CD14-positive monocyte (primary cell): ENCODE data around the gene TRIM67. TPM values are rescaled to one million over a fixed set of nuclear protein-coding genes. Genes with fewer than 3 reads are reported as not detected.

ENCODE experiments used
- DNase-seq, 3 donors: peaks; one replicate each; pipeline ENCODE4 v3.0.0-alpha.2; 2011 to 2022
- H2AFZ ChIP-seq: 2 replicates; pipeline ENCODE4 v1.6.0; 2012; ENCODE audit warnings: mild to moderate bottlenecking, low read depth, low read length, inconsistent platforms; ENCODE audit not compliant: insufficient read depth, poor library complexity, severe bottlenecking
- H3K27ac ChIP-seq, 2 donors: 1 replicate in 1 of 2; 2 replicates in 1 of 2; pipeline ENCODE4 v1.5.1; 2012 to 2013; ENCODE audit warnings: low read length in 2 of 2, control low read depth in 1 of 2, inconsistent platforms in 1 of 2, low read depth in 1 of 2, mild to moderate bottlenecking in 1 of 2
- H3K27me3 ChIP-seq, 2 donors: one replicate each; pipeline versions ENCODE4 v1.6.0 to v1.6.1; 2011 to 2013; ENCODE audit warnings: low read length in 2 of 2; ENCODE audit not compliant: control insufficient read depth in 2 of 2, insufficient read depth in 2 of 2
- H3K36me3 ChIP-seq, 2 donors: replicated peaks in 1 of 2; 1 replicate in 1 of 2; 2 replicates in 1 of 2; pipeline versions ENCODE4 v1.5.1 to v1.6.1; 2012 to 2013; ENCODE audit warnings: low read length in 2 of 2, control low read depth in 1 of 2, inconsistent platforms in 1 of 2, mild to moderate bottlenecking in 1 of 2; ENCODE audit not compliant: insufficient read depth in 2 of 2, control insufficient read depth in 1 of 2
- H3K4me1 ChIP-seq, 2 donors: 1 replicate in 1 of 2; 2 replicates in 1 of 2; pipeline versions ENCODE4 v1.5.1 to v1.6.1; 2012 to 2013; ENCODE audit warnings: low read length in 2 of 2, control low read depth in 1 of 2, inconsistent platforms in 1 of 2, mild to moderate bottlenecking in 1 of 2, moderate library complexity in 1 of 2; ENCODE audit not compliant: insufficient read depth in 2 of 2, control insufficient read depth in 1 of 2
- H3K4me2 ChIP-seq: replicated peaks from 2 replicates; pipeline ENCODE3; 2012; ENCODE audit warnings: low read length, moderate library complexity, mild to moderate bottlenecking; ENCODE audit not compliant: poor library complexity, severe bottlenecking; ENCODE audit errors: extremely low read depth
- H3K4me3 ChIP-seq, 3 experiments: fragments of 200-600 bp in 1 of 3; sonication (generic) in 1 of 3; replicated peaks in 1 of 3; 1 replicate in 2 of 3; 2 replicates in 1 of 3; pipeline ENCODE4 v1.5.1; 2011 to 2013; ENCODE audit warnings: low read length in 3 of 3, mild to moderate bottlenecking in 3 of 3, control low read depth in 2 of 3, low read depth in 2 of 3, inconsistent platforms in 1 of 3, moderate library complexity in 1 of 3
- H3K79me2 ChIP-seq: 2 replicates; pipeline ENCODE4 v1.6.0; 2012; ENCODE audit warnings: mild to moderate bottlenecking, control low read depth, inconsistent platforms, low read length, moderate library complexity; ENCODE audit not compliant: insufficient read depth
- H3K9ac ChIP-seq: 2 replicates; pipeline ENCODE4 v1.6.0; 2017; ENCODE audit warnings: low read length, mild to moderate bottlenecking; ENCODE audit not compliant: insufficient read depth, poor library complexity, severe bottlenecking
- H3K9me3 ChIP-seq, 2 donors: replicated peaks in 1 of 2; 1 replicate in 1 of 2; 2 replicates in 1 of 2; pipeline versions ENCODE4 v1.5.1 to v1.6.1; 2012 to 2013; ENCODE audit warnings: low read length in 2 of 2, control low read depth in 1 of 2; ENCODE audit not compliant: control insufficient read depth in 1 of 2, insufficient read depth in 1 of 2
- H4K20me1 ChIP-seq: 2 replicates; pipeline ENCODE4 v1.6.0; 2012; ENCODE audit warnings: mild to moderate bottlenecking, low read length, control low read depth, moderate library complexity; ENCODE audit not compliant: insufficient read depth
- H3K27ac Mint-ChIP-seq, 7 donors: one replicate each; pipeline ENCODE4 v1.8.0; 2020; ENCODE audit warnings: mild to moderate bottlenecking in 7 of 7, mixed read lengths in 7 of 7, moderate library complexity in 6 of 7, inconsistent platforms in 2 of 7
- H3K27me3 Mint-ChIP-seq, 3 donors: one replicate each; pipeline ENCODE4 v1.8.0; 2021 to 2022; ENCODE audit warnings: low read depth in 3 of 3, mild to moderate bottlenecking in 3 of 3, mixed read lengths in 3 of 3, moderate library complexity in 3 of 3, inconsistent platforms in 1 of 3
- H3K36me3 Mint-ChIP-seq, 2 donors: one replicate each; pipeline ENCODE4 v1.8.0; 2020; ENCODE audit warnings: mixed read lengths in 2 of 2, inconsistent platforms in 1 of 2, mild to moderate bottlenecking in 1 of 2
- H3K4me1 Mint-ChIP-seq: one replicate; pipeline ENCODE4 v1.8.0; 2020; ENCODE audit warnings: mild to moderate bottlenecking, mixed read lengths
- H3K4me3 Mint-ChIP-seq, 2 donors: one replicate each; pipeline ENCODE4 v1.8.0; 2020; ENCODE audit warnings: mild to moderate bottlenecking in 2 of 2, mixed read lengths in 2 of 2, moderate library complexity in 1 of 2
- H3K9me3 Mint-ChIP-seq, 7 donors: one replicate each; pipeline ENCODE4 v1.8.0; 2020 to 2022; ENCODE audit warnings: mixed read lengths in 7 of 7, mild to moderate bottlenecking in 6 of 7, moderate library complexity in 6 of 7, inconsistent platforms in 2 of 7
- WGBS: methylation state at CpG from one replicate; pipeline ENCODE4 v1.1.5; 2013; ENCODE audit warnings: missing lambda C conversion rate; ENCODE audit not compliant: insufficient coverage; 5-methylcytosine and 5-hydroxymethylcytosine counted together
- intact Hi-C, 2 donors: fragments of 100-400 bp; cut with micrococcal nuclease; formaldehyde crosslinking; loops; one replicate each; pipeline versions ENCODE4 v1.15.0 to v1.15.1; 2023
- polyA plus RNA-seq, 3 donors: library from polyadenylated mRNA; depleted of rRNA in 1 of 3; unstranded in 2 of 3; stranded (reverse) in 1 of 3; fragments of 300-500 nt in 2 of 3; fragments of >200 nt in 1 of 3; fragmentation: Illumina TruSeq in 2 of 3; gene quantifications; 1 replicate in 2 of 3; 2 replicates in 1 of 3; pipeline ENCODE4 v1.2.3, GENCODE V29; 2012 to 2021
- TF ChIP-seq, protein P1 (sequence below): fragments of 200-600 bp; IDR thresholded peaks from one replicate; pipeline ENCODE4 v1.8.0; 2022; ENCODE audit warnings: antibody characterized with exemption, mild to moderate bottlenecking

Gene TRIM67
- polyA plus RNA-seq, 3 donors = not detected

GRCh38 chr1:231134624-231135023 is 27.2 kb upstream of the TRIM67 start:
- Histone ChIP-seq H3K4me2 (no peak overlapping the region), H2AFZ (no peak overlapping the region), H3K27ac (no peak overlapping the region), H3K4me1 (no peaks in the 10 kb centered on the region), H3K9ac (no peak overlapping the region), H3K9me3 (peaks cover 0 to 5% of the 10 kb centered on the region in 2 donors), H3K36me3 (no peaks in the 10 kb centered on the region), H4K20me1 (no peaks in the 10 kb centered on the region), H3K27me3 (no peaks in the 10 kb centered on the region), H3K79me2 (no peaks in the 10 kb centered on the region), H3K4me3 (no peak overlapping the region)
- TF ChIP-seq, protein P1, sequence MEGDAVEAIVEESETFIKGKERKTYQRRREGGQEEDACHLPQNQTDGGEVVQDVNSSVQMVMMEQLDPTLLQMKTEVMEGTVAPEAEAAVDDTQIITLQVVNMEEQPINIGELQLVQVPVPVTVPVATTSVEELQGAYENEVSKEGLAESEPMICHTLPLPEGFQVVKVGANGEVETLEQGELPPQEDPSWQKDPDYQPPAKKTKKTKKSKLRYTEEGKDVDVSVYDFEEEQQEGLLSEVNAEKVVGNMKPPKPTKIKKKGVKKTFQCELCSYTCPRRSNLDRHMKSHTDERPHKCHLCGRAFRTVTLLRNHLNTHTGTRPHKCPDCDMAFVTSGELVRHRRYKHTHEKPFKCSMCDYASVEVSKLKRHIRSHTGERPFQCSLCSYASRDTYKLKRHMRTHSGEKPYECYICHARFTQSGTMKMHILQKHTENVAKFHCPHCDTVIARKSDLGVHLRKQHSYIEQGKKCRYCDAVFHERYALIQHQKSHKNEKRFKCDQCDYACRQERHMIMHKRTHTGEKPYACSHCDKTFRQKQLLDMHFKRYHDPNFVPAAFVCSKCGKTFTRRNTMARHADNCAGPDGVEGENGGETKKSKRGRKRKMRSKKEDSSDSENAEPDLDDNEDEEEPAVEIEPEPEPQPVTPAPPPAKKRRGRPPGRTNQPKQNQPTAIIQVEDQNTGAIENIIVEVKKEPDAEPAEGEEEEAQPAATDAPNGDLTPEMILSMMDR = no peak
- Mint-ChIP-seq H3K4me3 (no peak overlapping the region), H3K36me3 (no peaks in the 10 kb centered on the region), H3K9me3 (peaks cover 0 to 13% (median 2%) of the 10 kb centered on the region in 7 donors), H3K27ac (no peak overlapping the region), H3K4me1 (peaks cover 3% of the 10 kb centered on the region), H3K27me3 (peaks cover 0 to 13% (median 3%) of the 10 kb centered on the region in 3 donors)
- no peak for DNase-seq
- WGBS = 71% methylated on average over 2 of the region's 5 CpGs
- intact Hi-C loops = no loop called here

DNA sequence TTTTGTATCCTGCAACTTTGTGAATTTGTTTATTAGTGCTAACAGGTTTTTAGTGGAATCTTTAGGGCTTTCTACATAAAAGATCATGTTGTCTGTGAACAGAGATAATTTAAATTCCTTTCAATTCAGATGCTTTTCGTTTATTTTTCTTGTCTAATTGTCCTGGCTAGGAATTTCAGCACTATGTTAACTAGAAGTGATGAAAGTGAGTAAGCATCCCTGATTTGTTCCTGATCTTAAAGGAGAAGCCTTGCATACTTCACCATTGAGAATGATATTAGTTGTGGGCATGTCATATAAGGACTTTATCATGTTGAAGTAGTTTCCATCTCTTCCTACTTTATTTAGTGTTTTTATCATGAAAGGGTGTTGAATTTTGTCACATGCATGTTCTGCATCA is 23.6 kb upstream of the TRIM67 start:
- Histone ChIP-seq H3K9ac (no peak overlapping the region), H3K27me3 (peaks cover 0 to 3% of the 10 kb centered on the region in 2 donors), H3K4me2 (no peak overlapping the region), H3K36me3 (no peaks in the 10 kb centered on the region), H3K79me2 (no peaks in the 10 kb centered on the region), H3K4me1 (no peaks in the 10 kb centered on the region), H2AFZ (no peak overlapping the region), H3K4me3 (no peak overlapping the region), H3K9me3 (peaks cover 10 to 11% of the 10 kb centered on the region in 2 donors), H4K20me1 (no peaks in the 10 kb centered on the region), H3K27ac (no peak overlapping the region)
- no CpG with 5 or more reads among the region's 1 CpG for WGBS
- TF ChIP-seq, protein P1 = no peak
- Mint-ChIP-seq H3K27me3 (peaks cover 4 to 18% (median 9%) of the 10 kb centered on the region in 3 donors), H3K9me3 (peaks cover 4 to 11% (median 8%) of the 10 kb centered on the region in 7 donors), H3K27ac (no peak overlapping the region), H3K4me1 (peaks cover 3% of the 10 kb centered on the region), H3K4me3 (no peak overlapping the region), H3K36me3 (no peaks in the 10 kb centered on the region)
- DNase-seq = no peak
- intact Hi-C loops = no loop called here
